Measurements from ENCODE around the gene DNAH17. TPM values are rescaled to one million over a fixed set of nuclear protein-coding genes. Genes with fewer than 3 reads are reported as not detected.
A peak's percentile ranks its signal among the peaks of the same experiment; 100 is the strongest.

Gene DNAH17
- total and polyA plus RNA-seq, 2 of the 13 experiments (the other 11 are each of a cell fraction or from before 2014, with no cell fraction given) = 0.86 to 1.6 TPM

GRCh38 chr17:78617511-78618061 is 40.4 kb upstream of the DNAH17 start:
- in situ Hi-C loops (cut with HindIII; ENCODE audit: extremely low pct_ligation_motif_present, low pct_unique_long_range_greater_than_20kb) (no loop called here), intact Hi-C loops (cut with micrococcal nuclease; ENCODE audit: unreplicated experiment) (no loop called here)
- Histone ChIP-seq H3K4me1 (ENCODE audit: insufficient read depth, low read length) (peaks cover 23% of the 10 kb centered on the region), H3K4me3 (replicated peaks in 1 of 3; ENCODE audit: insufficient read depth in 1 of 3, low read depth in 2 of 3, low read length in 3 of 3) (no peak overlapping the region), H4K20me1 (ENCODE audit: insufficient read depth, low read length) (no peaks in the 10 kb centered on the region), H3K36me3 (replicated peaks in 1 of 2; ENCODE audit: control insufficient read depth in 1 of 2, insufficient read depth in 2 of 2, low read length in 2 of 2) (no peaks in the 10 kb centered on the region), H3K27ac (ENCODE audit: extremely low read length, insufficient read depth, low read length) (no peak overlapping the region), H3K9me3 (ENCODE audit: low read length) (no peaks in the 10 kb centered on the region), H3K27me3 (ENCODE audit: control insufficient read depth in 1 of 2, insufficient read depth in 2 of 2, low read length in 2 of 2) (peaks cover 0 to 48% of the 10 kb centered on the region in 2 experiments; a peak in 4 of 5 replicates), H2AFZ (ENCODE audit: low read length) (no peak overlapping the region), H3K9ac (ENCODE audit: insufficient read depth, low read depth, low read length) (no peak overlapping the region), H3K79me2 (ENCODE audit: insufficient read depth, low read length) (no peaks in the 10 kb centered on the region), H3K4me2 (ENCODE audit: low read depth, low read length) (no peak overlapping the region)
- CTCF ChIA-PET (ENCODE audit: low intra/inter-chr PET ratio, low total read pairs) = no interaction called here
- ATAC-seq (no peak; the same call in 2 of the 3 replicates), DNase-seq (ENCODE audit: low spot score) (peak; percentile 21), FAIRE-seq (no peak)
- POLR2A ChIA-PET = interaction anchor here (0.8 to 1.4 kb wide), 3 partner anchors 11 to 26 kb away, joined by 3 read pairs; no protein-coding TSS in a partner anchor
- BruUV-seq (replicated peaks) = no TSS peak
- TF ChIP-seq ZNF501 (CRISPR knock-in tag; IDR thresholded peaks at IDR 0.05) (peak; percentile 30; the same call in 1 of the 2 replicates), ZNF75D (CRISPR knock-in tag; IDR thresholded peaks at IDR 0.05; ENCODE audit: borderline replicate concordance) (no peak), ZNF709 (CRISPR knock-in tag; IDR thresholded peaks at IDR 0.05) (no peak), ZBTB38 (CRISPR knock-in tag; IDR thresholded peaks at IDR 0.05) (0 out of 2 replicates have a peak, but pooled peaks have one; percentile 22), HNF1B (CRISPR knock-in tag; IDR thresholded peaks at IDR 0.05) (0 out of 2 replicates have a peak, but pooled peaks have one; percentile 16), ZNF687 (CRISPR knock-in tag; IDR thresholded peaks at IDR 0.05) (0 out of 2 replicates have a peak, but pooled peaks have one; percentile 16), ZBTB33 (CRISPR knock-in tag; IDR thresholded peaks at IDR 0.05) (peak; percentile 51; the same call in 1 of the 2 replicates), ZNF274 (CRISPR knock-in tag; IDR thresholded peaks at IDR 0.05) (no peak), RARA (CRISPR knock-in tag; IDR thresholded peaks at IDR 0.05) (0 out of 2 replicates have a peak, but pooled peaks have one; percentile 24)
- whole genome bisulfite sequencing (ENCODE audit: low lambda C conversion rate) = 55% methylated on average over 6 of the region's 8 CpGs

Data from HepG2 (cell line).